Islet of Langerhans (tissue), 1 donor: ENCODE measurements around the gene CAMSAP3.

Experiments used
- FAIRE-seq: peaks from one replicate; lab custom pipeline; 2011; peaks lifted over from hg19 to GRCh38; lab: Jason Lieb, UNC

Gene CAMSAP3, protein sequence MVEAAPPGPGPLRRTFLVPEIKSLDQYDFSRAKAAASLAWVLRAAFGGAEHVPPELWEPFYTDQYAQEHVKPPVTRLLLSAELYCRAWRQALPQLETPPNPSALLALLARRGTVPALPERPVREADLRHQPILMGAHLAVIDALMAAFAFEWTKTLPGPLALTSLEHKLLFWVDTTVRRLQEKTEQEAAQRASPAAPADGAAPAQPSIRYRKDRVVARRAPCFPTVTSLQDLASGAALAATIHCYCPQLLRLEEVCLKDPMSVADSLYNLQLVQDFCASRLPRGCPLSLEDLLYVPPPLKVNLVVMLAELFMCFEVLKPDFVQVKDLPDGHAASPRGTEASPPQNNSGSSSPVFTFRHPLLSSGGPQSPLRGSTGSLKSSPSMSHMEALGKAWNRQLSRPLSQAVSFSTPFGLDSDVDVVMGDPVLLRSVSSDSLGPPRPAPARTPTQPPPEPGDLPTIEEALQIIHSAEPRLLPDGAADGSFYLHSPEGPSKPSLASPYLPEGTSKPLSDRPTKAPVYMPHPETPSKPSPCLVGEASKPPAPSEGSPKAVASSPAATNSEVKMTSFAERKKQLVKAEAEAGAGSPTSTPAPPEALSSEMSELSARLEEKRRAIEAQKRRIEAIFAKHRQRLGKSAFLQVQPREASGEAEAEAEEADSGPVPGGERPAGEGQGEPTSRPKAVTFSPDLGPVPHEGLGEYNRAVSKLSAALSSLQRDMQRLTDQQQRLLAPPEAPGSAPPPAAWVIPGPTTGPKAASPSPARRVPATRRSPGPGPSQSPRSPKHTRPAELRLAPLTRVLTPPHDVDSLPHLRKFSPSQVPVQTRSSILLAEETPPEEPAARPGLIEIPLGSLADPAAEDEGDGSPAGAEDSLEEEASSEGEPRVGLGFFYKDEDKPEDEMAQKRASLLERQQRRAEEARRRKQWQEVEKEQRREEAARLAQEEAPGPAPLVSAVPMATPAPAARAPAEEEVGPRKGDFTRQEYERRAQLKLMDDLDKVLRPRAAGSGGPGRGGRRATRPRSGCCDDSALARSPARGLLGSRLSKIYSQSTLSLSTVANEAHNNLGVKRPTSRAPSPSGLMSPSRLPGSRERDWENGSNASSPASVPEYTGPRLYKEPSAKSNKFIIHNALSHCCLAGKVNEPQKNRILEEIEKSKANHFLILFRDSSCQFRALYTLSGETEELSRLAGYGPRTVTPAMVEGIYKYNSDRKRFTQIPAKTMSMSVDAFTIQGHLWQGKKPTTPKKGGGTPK

DNA sequence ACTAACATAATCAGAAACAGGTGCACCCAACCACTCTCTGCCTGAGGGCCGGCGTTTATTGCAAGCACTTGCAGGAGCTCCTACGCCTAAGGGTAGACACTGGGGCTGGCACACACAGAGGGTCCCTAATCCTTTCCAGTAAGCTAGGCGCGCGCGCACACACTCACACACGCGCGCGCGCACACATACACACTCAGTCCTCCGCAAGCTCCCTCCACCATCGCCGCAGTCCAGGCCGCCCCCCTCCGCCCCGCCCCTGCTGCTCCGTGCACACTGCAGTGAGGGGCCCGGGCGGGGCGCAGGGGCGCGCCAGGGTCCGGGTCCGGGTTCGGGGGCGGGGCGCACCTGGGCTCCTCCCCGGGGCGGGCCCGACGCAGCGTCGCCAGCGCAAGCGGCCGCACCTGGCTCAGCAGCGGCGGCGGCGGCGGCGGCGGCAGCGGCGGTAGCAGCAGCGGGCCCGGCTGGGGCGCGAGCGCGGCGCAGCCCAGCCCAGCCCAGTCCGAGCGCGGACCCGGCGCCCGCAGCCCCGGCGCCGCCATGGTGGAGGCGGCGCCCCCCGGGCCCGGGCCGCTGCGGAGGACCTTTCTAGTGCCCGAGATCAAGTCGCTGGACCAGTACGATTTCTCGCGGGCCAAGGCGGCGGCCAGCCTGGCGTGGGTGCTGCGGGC lies at the start of gene CAMSAP3:
Gene CAMSAP3 (plus strand): TSS at position 398 of the 668 bp plus-strand sequence. CDS start 140 bp downstream, at position 538.
- no peak for FAIRE-seq

DNA sequence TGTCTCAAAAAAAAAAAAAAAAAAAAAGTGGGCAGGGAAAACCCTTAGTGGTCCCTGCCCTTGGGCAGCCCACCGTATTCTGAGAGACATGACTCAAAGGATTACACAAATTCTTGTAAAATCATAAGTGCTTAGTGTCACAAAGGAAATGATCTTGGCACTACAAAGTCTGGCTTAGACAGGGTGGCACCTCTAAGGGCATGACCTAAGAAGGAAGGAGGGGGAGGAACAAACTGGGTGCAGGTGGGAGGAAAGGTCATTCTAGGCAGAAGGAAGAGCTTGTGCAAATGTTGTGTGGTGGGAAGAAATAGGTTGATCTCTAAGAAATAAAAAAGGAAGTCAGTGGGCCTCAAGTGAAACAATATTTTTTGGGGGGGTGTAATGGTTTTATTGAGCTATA lies 49.8 kb upstream of the CAMSAP3 start:
- FAIRE-seq = no peak

DNA sequence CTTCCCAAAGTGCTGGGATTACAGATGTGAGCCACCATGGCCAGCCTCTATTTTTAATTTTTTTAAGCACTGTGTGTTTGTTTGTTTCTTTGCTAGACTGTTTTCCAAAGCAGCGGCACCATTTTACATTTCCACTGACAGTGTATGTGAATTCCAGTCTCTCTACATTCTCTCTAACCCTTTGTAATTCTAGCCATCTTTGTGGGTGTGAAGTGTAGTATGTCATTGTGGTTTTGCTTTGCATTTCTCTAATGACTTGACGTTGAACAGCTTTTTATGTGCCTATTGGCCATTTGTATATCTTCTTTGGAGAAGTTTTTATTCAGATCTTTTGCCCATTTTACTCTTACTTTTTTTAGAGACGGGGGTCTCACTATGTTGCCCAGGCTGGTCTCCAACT lies 48.5 kb upstream of the CAMSAP3 start:
- no peak for FAIRE-seq

DNA sequence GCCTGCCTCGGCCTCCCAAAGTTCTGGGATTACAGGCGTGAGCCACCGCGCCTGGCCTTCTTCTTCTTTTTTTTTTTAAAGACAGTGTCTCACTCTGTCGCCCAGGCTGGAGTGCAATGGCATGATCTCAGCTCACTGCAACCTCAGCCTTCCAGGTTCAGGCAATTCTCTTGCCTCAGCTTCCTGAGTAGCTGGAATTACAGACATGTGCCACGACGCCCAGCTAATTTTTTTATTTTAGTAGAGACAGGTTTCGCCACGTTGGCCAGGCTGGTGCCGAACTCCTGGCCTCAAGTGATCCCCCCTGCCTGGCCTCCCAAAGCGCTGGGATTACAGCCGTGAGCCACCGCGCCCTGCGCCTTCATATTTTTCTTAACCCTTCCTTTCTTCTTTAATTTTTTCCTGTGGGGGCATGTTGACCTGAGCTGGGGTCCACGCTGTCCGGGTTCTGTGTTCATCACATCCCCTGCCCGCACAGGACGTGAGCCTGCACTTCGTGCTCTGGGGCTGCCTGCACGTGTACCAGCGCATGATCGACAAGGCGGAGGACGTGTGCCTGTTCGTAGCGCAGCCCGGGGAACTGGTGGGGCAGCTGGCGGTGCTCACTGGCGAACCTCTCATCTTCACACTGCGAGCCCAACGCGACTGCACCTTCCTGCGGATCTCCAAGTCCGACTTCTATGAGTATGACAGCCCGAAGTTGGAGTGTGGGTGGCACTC lies 46.1 kb upstream of the CAMSAP3 start:
- FAIRE-seq = no peak

DNA sequence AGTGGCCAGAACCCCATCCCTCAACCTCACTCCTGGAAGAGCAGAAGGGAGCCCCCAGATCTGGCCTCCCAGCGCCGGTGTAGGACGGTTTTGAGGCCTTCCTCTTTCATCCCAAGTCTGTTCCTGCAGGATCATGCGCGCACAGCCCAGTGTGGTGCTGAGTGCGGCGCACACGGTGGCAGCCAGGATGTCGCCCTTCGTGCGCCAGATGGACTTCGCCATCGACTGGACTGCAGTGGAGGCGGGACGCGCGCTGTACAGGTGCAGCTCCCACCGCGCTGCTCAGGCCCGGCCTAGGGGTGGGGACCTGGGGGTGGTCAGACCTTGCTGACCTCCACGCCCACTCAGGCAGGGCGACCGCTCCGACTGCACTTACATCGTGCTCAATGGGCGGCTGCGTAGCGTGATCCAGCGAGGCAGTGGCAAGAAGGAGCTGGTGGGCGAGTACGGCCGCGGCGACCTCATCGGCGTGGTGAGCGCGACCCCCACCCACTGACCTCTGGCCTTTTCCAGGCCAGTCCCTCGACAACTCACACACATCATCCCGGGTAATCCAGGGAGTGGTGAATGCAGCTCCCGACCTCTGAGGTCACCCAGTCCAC lies 45.4 kb upstream of the CAMSAP3 start:
- FAIRE-seq = no peak

DNA sequence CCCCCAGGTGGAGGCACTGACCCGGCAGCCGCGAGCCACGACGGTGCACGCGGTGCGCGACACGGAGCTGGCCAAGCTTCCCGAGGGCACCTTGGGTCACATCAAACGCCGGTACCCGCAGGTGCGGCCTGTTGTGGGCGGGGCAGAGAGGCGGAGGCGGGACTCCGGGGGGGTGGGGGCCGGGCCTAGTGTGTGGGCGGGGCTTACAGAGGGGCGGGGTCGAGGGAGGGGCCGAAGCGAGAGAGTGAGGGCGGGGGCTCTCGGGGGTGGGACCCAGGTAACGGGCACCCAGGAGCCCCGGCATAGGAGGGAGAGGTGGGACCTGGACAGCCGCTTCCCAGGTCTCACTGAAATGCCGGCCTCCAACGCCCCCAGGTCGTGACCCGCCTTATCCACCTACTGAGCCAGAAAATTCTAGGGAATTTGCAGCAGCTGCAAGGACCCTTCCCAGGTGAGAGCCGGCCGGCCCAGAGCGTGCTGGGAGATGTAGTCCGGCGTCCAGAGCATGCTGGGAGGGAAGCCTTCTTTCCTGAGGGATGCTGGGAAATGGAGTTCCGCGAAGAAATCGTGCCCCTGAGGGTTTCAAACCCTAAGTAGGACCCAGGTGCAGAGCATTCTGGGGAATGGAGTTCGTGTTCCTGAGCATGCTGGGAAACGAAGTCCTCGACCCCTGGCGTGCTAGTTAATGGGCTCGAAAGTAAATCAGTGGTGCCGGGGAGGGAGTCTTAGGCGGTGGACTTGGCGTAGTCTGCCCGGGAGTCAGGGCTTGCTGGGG lies 44.5 kb upstream of the CAMSAP3 start:
- FAIRE-seq = no peak

DNA sequence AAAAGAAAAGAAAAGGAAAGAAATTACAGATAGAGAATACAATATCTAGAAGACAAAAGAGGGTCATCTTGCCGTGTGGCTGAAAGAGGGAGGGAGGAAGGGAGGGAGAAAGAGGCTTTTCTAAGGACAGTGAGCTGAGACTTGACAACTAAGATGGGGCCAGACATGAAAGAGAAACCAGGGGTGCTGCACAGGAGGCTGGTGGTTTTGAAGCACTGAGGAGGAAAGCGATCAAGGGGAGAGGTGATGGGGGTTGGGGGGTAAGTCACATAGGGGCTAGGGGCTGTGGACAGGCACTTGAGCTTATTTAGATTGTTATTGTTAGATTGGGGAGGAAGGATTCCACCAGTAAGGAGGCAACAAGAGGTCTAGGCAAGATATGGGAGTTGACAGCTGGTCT lies 42.9 kb upstream of the CAMSAP3 start:
- no peak for FAIRE-seq

DNA sequence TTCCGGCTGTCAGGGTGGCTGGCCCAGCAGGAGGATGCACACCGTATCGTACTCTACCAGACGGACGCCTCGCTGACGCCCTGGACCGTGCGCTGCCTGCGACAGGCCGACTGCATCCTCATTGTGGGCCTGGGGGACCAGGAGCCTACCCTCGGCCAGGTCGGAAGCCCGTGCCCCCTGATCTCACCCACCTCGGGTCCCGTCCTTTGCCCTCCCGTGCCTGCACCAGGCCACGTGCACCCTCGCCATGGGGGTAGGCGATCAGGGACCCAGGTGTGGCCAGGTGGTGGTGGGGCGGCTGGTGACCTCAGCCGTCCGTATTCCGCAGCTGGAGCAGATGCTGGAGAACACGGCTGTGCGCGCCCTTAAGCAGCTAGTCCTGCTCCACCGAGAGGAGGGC lies 41.1 kb upstream of the CAMSAP3 start:
- FAIRE-seq = no peak

DNA sequence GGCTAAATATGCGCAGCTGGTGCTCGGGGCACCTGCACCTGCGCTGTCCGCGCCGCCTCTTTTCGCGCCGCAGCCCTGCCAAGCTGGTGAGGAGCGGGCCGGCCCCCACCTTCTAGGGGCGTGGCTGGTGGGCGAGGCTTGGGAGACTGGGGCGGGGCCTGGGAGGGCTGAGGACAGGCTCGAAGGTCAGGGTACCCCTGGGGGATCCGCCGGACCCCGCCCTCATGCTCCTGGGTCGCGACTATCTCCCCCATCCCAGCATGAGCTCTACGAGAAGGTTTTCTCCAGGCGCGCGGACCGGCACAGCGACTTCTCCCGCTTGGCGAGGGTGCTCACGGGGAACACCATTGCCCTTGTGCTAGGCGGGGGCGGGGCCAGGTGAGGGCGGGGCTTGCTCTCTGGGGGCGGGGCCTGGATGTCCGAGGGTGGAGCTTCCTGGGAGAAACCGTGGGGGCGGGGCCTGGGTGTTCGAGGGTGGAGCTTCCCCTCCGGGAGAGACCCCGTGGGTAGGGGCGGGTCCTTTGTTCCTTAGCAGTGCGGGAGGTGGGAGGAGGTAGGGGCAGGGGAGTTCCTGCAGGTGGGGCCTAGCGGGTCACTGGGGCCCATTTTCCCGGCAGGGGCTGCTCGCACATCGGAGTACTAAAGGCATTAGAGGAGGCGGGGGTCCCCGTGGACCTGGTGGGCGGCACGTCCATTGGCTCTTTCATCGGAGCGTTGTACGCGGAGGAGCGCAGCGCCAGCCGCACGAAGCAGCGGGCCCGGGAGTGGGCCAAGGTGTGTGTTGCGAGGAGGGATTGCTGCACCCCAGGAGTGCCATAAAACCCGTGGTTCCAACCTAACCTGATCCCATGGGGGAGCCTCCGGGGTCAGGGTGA lies 40.4 kb upstream of the CAMSAP3 start:
- FAIRE-seq = no peak

DNA sequence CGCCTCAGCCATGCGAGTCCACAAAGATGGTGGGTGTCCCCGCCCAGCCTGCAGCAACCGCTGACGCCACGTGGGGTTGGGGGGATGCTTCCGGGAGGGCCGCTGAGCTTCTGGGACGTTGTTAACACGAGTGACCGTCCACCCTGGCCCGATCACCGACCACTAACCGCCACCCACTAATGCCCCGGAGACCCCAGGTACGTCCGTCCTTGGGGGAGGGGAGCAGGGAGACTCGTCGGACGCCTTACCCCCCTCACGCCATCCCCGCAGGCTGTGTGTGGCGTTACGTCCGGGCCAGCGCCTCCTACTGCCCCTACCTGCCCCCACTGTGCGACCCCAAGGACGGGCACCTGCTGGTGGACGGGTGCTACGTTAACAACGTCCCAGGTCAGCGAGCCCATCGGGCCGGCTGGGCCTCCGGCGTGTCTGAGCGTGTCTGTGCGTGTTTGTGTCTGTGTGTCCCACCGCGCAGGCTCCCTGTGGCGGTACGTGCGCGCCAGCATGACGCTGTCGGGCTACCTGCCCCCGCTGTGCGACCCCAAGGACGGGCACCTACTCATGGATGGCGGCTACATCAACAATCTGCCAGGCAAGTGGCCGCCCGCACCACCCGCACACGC lies 38.9 kb upstream of the CAMSAP3 start:
- no peak for FAIRE-seq

DNA sequence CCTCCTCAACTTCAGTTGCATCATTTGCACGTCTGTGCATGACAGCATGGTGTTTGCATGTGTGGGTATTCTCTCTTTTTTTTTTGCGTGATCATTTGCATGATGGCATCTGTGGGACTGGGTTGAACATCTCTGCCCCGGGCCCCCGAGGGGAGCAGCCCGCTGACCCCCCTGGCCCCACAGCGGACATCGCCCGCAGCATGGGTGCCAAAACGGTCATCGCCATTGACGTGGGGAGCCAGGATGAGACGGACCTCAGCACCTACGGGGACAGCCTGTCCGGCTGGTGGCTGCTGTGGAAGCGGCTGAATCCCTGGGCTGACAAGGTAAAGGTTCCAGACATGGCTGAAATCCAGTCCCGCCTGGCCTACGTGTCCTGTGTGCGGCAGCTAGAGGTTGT lies 37.0 kb upstream of the CAMSAP3 start:
- no peak for FAIRE-seq

DNA sequence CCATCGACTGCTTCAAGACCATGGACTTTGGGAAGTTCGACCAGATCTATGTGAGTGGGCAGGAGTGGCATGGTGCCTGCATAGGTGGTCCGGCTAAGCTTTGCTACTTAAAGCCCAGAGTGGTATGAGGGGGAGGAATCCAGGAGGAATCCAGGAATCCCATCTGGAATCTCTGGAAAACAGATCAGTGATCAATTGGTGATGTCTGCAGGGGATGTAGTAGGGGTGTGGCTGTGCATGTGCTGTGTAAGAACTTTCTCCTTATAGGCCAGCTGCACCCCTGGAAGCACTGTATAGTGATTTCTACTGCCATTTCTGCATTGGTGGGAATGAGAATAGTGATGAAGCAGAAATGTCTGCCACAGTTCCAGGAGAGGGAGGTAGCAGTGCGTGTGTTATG lies 36.6 kb upstream of the CAMSAP3 start:
- no peak for FAIRE-seq

DNA sequence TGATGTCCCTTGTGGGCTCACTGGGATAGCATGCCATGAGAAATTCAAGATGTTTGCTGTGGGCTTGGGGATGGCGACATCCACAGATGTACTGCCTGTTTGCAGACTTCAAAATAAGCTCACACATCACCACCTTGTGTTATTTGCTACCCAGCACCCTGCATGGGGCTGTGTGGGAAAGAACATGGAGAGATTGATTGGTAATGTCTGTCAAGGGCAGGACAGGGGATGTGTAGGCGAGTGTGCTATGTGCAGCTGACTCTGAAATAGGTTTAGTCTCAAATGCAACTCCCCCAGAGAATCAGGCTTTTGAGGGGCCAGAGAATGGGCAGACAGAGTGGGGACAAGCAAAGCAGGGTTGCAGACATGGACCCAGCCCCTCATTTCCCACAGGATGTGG lies 35.4 kb upstream of the CAMSAP3 start:
- FAIRE-seq = no peak

DNA sequence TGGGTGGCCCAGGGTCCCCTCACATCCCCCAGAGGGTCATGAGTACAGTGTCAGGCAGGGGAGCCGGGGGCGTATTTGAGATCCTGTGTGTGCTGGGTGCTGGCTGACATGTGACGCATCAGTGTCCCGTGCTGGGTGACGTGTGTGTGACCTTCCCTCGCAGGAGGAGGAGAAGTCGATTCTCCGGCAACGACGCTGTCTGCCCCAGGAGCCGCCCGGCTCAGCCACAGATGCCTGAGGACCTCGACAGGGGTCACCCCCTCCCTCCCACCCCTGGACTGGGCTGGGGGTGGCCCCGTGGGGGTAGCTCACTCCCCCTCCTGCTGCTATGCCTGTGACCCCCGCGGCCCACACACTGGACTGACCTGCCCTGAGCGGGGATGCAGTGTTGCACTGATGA lies 34.3 kb upstream of the CAMSAP3 start:
- FAIRE-seq = no peak

DNA sequence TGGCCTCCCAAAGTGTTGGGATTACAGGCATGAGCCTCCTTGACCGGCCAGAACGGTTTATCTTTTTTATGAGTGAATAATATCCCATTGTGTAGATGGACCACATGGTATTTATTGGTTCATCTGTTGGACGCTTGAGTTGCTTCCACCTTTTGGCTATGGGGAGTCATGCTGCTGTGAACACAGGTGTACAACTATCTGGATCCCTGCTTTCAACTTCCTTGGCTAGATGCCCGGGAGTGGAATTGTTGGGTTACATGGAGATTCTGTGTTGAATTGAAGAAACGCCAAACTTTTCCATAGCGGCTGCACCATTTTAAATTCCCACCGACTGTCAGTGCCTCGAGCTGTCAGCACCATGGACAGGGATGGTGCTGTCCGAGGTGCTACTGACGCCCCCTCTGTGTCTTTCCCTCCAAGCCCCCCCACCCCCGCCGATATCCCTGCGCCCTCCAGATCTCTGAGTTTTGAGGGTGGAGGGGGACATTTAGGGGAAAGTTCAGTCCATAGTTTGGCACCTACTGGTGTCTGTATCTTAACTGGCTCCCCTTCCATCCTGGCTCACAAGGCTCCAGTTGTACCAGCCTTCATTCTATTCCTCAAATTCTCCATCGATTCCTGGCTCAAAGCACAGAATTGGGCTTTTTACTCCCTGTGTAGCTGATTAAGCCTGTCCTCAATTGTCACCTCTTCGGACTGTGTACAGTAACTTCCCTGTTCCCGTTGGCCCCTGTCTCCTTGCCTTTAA lies 32.8 kb upstream of the CAMSAP3 start:
- FAIRE-seq = no peak

DNA sequence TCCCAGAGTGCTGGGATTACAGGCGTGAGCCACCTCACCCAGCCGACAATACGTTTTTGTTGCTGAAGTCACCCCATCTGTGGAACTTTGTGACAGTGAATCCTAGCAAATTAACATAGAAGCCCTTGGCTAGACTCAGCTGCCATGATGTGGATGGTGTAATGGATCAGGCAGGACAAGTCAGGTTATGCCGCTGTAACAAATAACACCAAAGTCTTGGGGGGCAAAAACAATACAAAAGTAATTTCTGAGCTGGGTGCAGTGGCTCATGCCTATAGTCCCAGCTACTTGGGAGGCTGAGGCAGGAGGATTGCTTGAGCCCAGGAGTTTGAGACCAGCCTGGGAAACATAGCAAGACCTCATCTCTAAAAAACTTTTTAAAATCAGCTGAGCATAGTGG lies 30.8 kb upstream of the CAMSAP3 start:
- FAIRE-seq = no peak

DNA sequence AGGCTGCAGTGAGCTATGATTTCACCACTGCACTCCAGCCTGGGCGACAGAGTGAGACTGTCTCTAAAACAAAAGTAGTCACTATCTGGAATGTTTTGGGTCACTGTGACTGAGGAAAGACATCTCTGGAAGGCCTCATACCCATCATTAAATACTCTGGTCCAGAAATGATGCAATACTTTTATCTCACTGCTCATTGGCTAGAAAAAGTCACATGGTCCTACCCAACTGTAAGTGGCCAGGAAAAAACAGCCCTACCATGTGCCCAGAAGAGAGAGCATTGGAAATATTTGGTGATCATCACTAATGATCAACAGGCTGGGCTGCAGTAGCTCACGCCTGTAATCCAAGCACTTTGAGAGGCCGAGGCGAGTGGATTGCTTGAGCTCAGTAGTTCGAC lies 30.3 kb upstream of the CAMSAP3 start:
- no peak for FAIRE-seq

DNA sequence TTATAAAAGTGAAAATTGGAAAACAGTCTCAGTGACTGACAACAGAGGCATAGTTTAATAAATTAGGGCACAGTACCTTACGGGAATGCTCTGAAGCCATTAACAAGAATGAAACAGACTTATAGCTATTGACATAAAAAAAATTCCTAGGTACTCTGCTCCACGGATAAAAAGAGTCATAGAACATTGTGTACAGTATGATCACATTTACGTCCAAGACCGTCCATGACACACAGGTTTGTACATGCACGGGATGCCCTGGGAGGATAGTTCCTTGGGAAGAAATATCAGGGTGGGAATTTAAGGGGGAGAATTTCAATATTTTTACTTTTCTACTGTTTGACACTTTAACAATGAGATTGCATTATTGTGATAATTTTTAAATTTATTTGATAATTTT lies 24.9 kb upstream of the CAMSAP3 start:
- no peak for FAIRE-seq
